NCI-H128 (cell line): ENCODE results near the gene RFC2.

Experiments
- DNase-seq: peaks from one replicate; lab custom pipeline; 2025; ENCODE audit not compliant: unreplicated experiment; lab: John Stamatoyannopoulos, UW

The RFC2 gene

GRCh38 chr7:74194686-74195085 is 59.5 kb downstream of the RFC2 start:
- no peak for DNase-seq

- no peak for DNase-seq
Measured at GRCh38 chr7:74193913-74194312, 60.3 kb downstream of the RFC2 start.

GRCh38 chr7:74193054-74193453 is 61.1 kb downstream of the RFC2 start:
- DNase-seq: no peak

- no peak for DNase-seq
Measured at GRCh38 chr7:74191231-74191630, 63.0 kb downstream of the RFC2 start.

GRCh38 chr7:74190259-74190658 is 63.9 kb downstream of the RFC2 start:
- no peak for DNase-seq

- no peak for DNase-seq
Measured at GRCh38 chr7:74187915-74188675, 66.1 kb downstream of the RFC2 start.

GRCh38 chr7:74185636-74186035 is 68.6 kb downstream of the RFC2 start:
- DNase-seq: no peak

GRCh38 chr7:74185016-74185415 is 69.2 kb downstream of the RFC2 start:
- DNase-seq: no peak

- DNase-seq: no peak
Measured at GRCh38 chr7:74183653-74184450, 70.3 kb downstream of the RFC2 start.

- no peak for DNase-seq
Measured at GRCh38 chr7:74183142-74183541, 71.1 kb downstream of the RFC2 start.

- DNase-seq: no peak
Measured at GRCh38 chr7:74182453-74183090, 71.6 kb downstream of the RFC2 start.

- no peak for DNase-seq
Measured at GRCh38 chr7:74181821-74182220, 72.4 kb downstream of the RFC2 start.
